Measurements from ENCODE around the gene POLQ.

The POLQ gene

DNA sequence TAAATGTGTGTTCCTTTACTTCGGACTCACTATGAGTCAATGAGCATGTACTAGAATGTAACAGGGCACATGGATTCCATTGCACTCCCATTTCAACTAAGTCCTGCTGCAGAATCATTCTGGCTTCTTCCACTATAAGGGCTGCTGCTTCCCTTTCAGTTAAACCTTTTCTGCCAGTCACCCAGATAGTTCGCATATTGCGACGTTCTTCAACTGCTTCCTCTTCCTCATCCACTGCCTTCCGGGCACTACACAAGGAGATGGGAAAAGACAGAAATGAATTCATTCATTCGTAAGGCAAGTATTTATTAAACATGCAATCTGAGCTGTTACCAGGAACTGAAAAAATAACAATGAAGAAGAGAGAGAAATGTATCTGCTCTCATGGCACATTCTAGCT lies 55.6 kb downstream of the POLQ start:
- no peaks in the 10 kb centered on the region for H3K79me1 ChIP-seq (replicated peaks; ENCODE audit: low read length, poor library complexity, severe bottlenecking)
- no peak overlapping the region for H3K18ac ChIP-seq (ENCODE audit: low read depth in 1 of 2, low read length in 2 of 2)
- no peak overlapping the region for H4K91ac ChIP-seq (ENCODE audit: low read length)
- H3K4ac ChIP-seq (ENCODE audit: low read depth in 1 of 2, low read length in 2 of 2): no peak overlapping the region
- no peaks in the 10 kb centered on the region for H3K27me3 ChIP-seq (ENCODE audit: control insufficient read depth in 1 of 2, insufficient read depth in 1 of 2, low read length in 2 of 2)
- no peak overlapping the region for H3K27ac ChIP-seq (ENCODE audit: low read length, poor library complexity, severe bottlenecking)
- H3K36me3 ChIP-seq (ENCODE audit: control insufficient read depth in 1 of 2, insufficient read depth in 2 of 2, low read depth in 1 of 2, low read length in 2 of 2): peaks cover 2 to 6% of the 10 kb centered on the region in 2 experiments
- H3K4me1 ChIP-seq (ENCODE audit: control insufficient read depth, insufficient read depth, low read depth, low read length): peaks cover 1% of the 10 kb centered on the region
- H2BK15ac ChIP-seq (ENCODE audit: low read depth, poor library complexity, severe bottlenecking): no peak overlapping the region
- DNase-seq: no peak
- no peak overlapping the region for H2BK5ac ChIP-seq (ENCODE audit: low read depth, low read length, poor library complexity, severe bottlenecking)
- no peak overlapping the region for H2BK120ac ChIP-seq (ENCODE audit: low read depth, low read length)
- no peak overlapping the region for H3K4me3 ChIP-seq (ENCODE audit: insufficient read depth in 1 of 2, low read depth in 1 of 2, low read length in 2 of 2)
- no peak overlapping the region for H3K9ac ChIP-seq (ENCODE audit: low read length)
- WGBS: 96% methylated on average over 4 of the region's 6 CpGs
- H3K14ac ChIP-seq (ENCODE audit: low read length in 2 of 2): no peak overlapping the region
- no peak overlapping the region for H2BK12ac ChIP-seq (ENCODE audit: low read length in 2 of 2)
- H3K4me2 ChIP-seq (ENCODE audit: low read length, poor library complexity, severe bottlenecking): no peak overlapping the region
- no peak overlapping the region for H2AK5ac ChIP-seq (ENCODE audit: low read length, severe bottlenecking)
- no peaks in the 10 kb centered on the region for H3K9me3 ChIP-seq (ENCODE audit: control insufficient read depth, low read length)
- H4K8ac ChIP-seq (ENCODE audit: low read length): no peak overlapping the region
- no peak overlapping the region for H3K23ac ChIP-seq (ENCODE audit: low read length in 2 of 2)
- H2AFZ ChIP-seq (ENCODE audit: low read depth, low read length): no peak overlapping the region

DNA sequence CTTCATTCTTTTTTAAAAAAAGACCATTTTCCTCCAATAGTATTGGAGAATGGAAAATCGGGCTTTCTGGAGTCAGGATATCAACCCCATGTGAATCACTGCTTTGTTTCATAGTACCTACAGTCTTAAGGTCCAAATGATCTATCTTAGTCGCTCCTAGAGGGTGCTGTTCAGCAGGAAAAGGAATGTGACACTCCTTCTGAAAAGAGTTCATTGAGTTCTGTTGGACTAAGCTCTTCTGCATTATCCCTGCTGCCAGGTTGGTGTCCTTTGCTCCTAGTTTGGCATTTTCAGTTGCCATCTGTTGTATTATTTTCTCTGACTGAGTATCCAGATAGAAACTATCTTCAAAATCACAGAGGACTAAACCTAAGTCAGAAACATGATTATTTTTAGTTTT lies 57.2 kb downstream of the POLQ start:
- Histone ChIP-seq H3K18ac (ENCODE audit: low read depth in 1 of 2, low read length in 2 of 2) (no peak overlapping the region), H2BK12ac (ENCODE audit: low read length in 2 of 2) (no peak overlapping the region), H3K4me3 (ENCODE audit: insufficient read depth in 1 of 2, low read depth in 1 of 2, low read length in 2 of 2) (no peak overlapping the region), H2AFZ (ENCODE audit: low read depth, low read length) (no peak overlapping the region), H3K14ac (ENCODE audit: low read length in 2 of 2) (no peak overlapping the region), H2BK120ac (ENCODE audit: low read depth, low read length) (no peak overlapping the region), H3K9me3 (ENCODE audit: control insufficient read depth, low read length) (no peaks in the 10 kb centered on the region), H3K36me3 (ENCODE audit: control insufficient read depth in 1 of 2, insufficient read depth in 2 of 2, low read depth in 1 of 2, low read length in 2 of 2) (peaks cover 0 to 6% of the 10 kb centered on the region in 2 experiments), H3K4me2 (ENCODE audit: low read length, poor library complexity, severe bottlenecking) (no peak overlapping the region), H4K8ac (ENCODE audit: low read length) (no peak overlapping the region), H2BK5ac (ENCODE audit: low read depth, low read length, poor library complexity, severe bottlenecking) (no peak overlapping the region), H3K27ac (ENCODE audit: low read length, poor library complexity, severe bottlenecking) (no peak overlapping the region), H2BK15ac (ENCODE audit: low read depth, poor library complexity, severe bottlenecking) (no peak overlapping the region), H3K23ac (ENCODE audit: low read length in 2 of 2) (no peak overlapping the region), H3K79me1 (replicated peaks; ENCODE audit: low read length, poor library complexity, severe bottlenecking) (no peaks in the 10 kb centered on the region), H3K9ac (ENCODE audit: low read length) (no peak overlapping the region), H3K27me3 (ENCODE audit: control insufficient read depth in 1 of 2, insufficient read depth in 1 of 2, low read length in 2 of 2) (no peaks in the 10 kb centered on the region), H3K4me1 (ENCODE audit: control insufficient read depth, insufficient read depth, low read depth, low read length) (peaks cover 1% of the 10 kb centered on the region), H3K4ac (ENCODE audit: low read depth in 1 of 2, low read length in 2 of 2) (no peak overlapping the region), H4K91ac (ENCODE audit: low read length) (no peak overlapping the region), H2AK5ac (ENCODE audit: low read length, severe bottlenecking) (no peak overlapping the region)
- 95% methylated on average over 2 of the region's 2 CpGs for WGBS
- no peak for DNase-seq

DNA sequence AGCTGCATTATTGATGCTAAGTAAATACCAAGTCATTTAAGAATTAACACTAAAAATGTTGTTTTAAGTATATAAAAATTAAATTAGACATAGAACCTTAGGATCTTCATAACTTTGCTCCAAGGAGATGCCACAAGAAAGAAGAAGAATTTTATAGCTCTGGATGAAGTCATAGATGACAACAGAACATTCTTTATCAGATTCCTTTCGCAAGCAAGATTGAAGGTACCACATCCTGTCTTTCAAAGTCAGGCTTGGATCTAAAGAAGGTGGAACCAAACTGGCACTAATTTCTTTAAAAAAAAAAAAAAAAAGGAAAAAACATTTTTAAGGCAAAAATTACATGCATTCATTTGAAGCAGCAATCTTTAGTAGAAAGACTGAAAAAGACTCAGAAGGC lies 62.5 kb downstream of the POLQ start:
- Histone ChIP-seq H4K91ac (ENCODE audit: low read length) (no peak overlapping the region), H3K23ac (ENCODE audit: low read length in 2 of 2) (no peak overlapping the region), H2BK5ac (ENCODE audit: low read depth, low read length, poor library complexity, severe bottlenecking) (no peak overlapping the region), H3K4me2 (ENCODE audit: low read length, poor library complexity, severe bottlenecking) (no peak overlapping the region), H3K4me1 (ENCODE audit: control insufficient read depth, insufficient read depth, low read depth, low read length) (no peaks in the 10 kb centered on the region), H3K36me3 (ENCODE audit: control insufficient read depth in 1 of 2, insufficient read depth in 2 of 2, low read depth in 1 of 2, low read length in 2 of 2) (no peaks in the 10 kb centered on the region), H3K14ac (ENCODE audit: low read length in 2 of 2) (no peak overlapping the region), H2BK120ac (ENCODE audit: low read depth, low read length) (no peak overlapping the region), H2AK5ac (ENCODE audit: low read length, severe bottlenecking) (no peak overlapping the region), H2BK12ac (ENCODE audit: low read length in 2 of 2) (no peak overlapping the region), H2AFZ (ENCODE audit: low read depth, low read length) (no peak overlapping the region), H3K4me3 (ENCODE audit: insufficient read depth in 1 of 2, low read depth in 1 of 2, low read length in 2 of 2) (no peak overlapping the region), H3K79me1 (replicated peaks; ENCODE audit: low read length, poor library complexity, severe bottlenecking) (peaks cover 3% of the 10 kb centered on the region), H2BK15ac (ENCODE audit: low read depth, poor library complexity, severe bottlenecking) (no peak overlapping the region), H3K18ac (ENCODE audit: low read depth in 1 of 2, low read length in 2 of 2) (no peak overlapping the region), H3K27ac (ENCODE audit: low read length, poor library complexity, severe bottlenecking) (no peak overlapping the region), H3K9ac (ENCODE audit: low read length) (no peak overlapping the region), H3K4ac (ENCODE audit: low read depth in 1 of 2, low read length in 2 of 2) (no peak overlapping the region), H4K8ac (ENCODE audit: low read length) (no peak overlapping the region), H3K27me3 (ENCODE audit: control insufficient read depth in 1 of 2, insufficient read depth in 1 of 2, low read length in 2 of 2) (no peaks in the 10 kb centered on the region), H3K9me3 (ENCODE audit: control insufficient read depth, low read length) (no peaks in the 10 kb centered on the region)
- peak; percentile 20 for DNase-seq
- no CpG with 5 or more reads among the region's 1 CpG for WGBS

DNA sequence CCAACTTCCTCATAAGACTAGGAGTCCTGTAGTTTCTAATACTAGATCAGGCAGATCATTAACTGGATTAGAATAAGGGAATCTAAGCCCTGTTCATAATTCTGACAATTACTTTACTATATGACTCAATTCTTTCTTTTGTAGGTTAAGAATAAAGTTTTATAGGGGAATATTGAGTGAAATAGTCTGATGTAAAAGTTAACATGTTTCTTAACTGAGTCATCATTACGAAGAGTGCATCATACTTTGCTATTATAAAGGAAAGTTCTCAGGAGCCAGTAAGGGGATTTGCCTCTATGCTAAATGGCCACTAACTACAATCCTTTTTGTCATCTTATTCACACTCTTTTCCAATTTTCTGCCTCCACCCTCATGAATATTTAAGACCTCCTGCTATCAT lies 63.1 kb downstream of the POLQ start:
- Histone ChIP-seq H3K23ac (ENCODE audit: low read length in 2 of 2) (no peak overlapping the region), H3K18ac (ENCODE audit: low read depth in 1 of 2, low read length in 2 of 2) (no peak overlapping the region), H3K14ac (ENCODE audit: low read length in 2 of 2) (no peak overlapping the region), H4K91ac (ENCODE audit: low read length) (no peak overlapping the region), H2BK120ac (ENCODE audit: low read depth, low read length) (no peak overlapping the region), H3K4me3 (ENCODE audit: insufficient read depth in 1 of 2, low read depth in 1 of 2, low read length in 2 of 2) (no peak overlapping the region), H2BK15ac (ENCODE audit: low read depth, poor library complexity, severe bottlenecking) (no peak overlapping the region), H3K27me3 (ENCODE audit: control insufficient read depth in 1 of 2, insufficient read depth in 1 of 2, low read length in 2 of 2) (no peaks in the 10 kb centered on the region), H2BK5ac (ENCODE audit: low read depth, low read length, poor library complexity, severe bottlenecking) (no peak overlapping the region), H3K9me3 (ENCODE audit: control insufficient read depth, low read length) (no peaks in the 10 kb centered on the region), H3K4ac (ENCODE audit: low read depth in 1 of 2, low read length in 2 of 2) (no peak overlapping the region), H3K9ac (ENCODE audit: low read length) (no peak overlapping the region), H3K79me1 (replicated peaks; ENCODE audit: low read length, poor library complexity, severe bottlenecking) (peaks cover 3% of the 10 kb centered on the region), H3K27ac (ENCODE audit: low read length, poor library complexity, severe bottlenecking) (no peak overlapping the region), H2AFZ (ENCODE audit: low read depth, low read length) (no peak overlapping the region), H3K4me1 (ENCODE audit: control insufficient read depth, insufficient read depth, low read depth, low read length) (peaks cover under 1% of the 10 kb centered on the region), H2AK5ac (ENCODE audit: low read length, severe bottlenecking) (no peak overlapping the region), H3K4me2 (ENCODE audit: low read length, poor library complexity, severe bottlenecking) (no peak overlapping the region), H4K8ac (ENCODE audit: low read length) (no peak overlapping the region), H2BK12ac (ENCODE audit: low read length in 2 of 2) (no peak overlapping the region), H3K36me3 (ENCODE audit: control insufficient read depth in 1 of 2, insufficient read depth in 2 of 2, low read depth in 1 of 2, low read length in 2 of 2) (no peaks in the 10 kb centered on the region)
- WGBS: 5% methylated on average over 1 of the region's 1 CpG
- DNase-seq: peak; percentile 68

All from mesenchymal stem cell (in vitro differentiated cells and primary cell).